PC-3 (cell line): ENCODE results near the gene F2RL3. TPM values are rescaled to one million over a fixed set of nuclear protein-coding genes. Genes with fewer than 3 reads are reported as not detected.

ENCODE experiments used
- ATAC-seq: fragments of 200-7000 bp; cut with Tn5 transposase; 2 replicates; pipeline ENCODE4 v1.9.1; 2020; ENCODE audit warnings: mild to moderate bottlenecking, moderate library complexity
- BruUV-seq: library from RNA; stranded (reverse); fragments of 400-500 nt; replicated peaks from 2 replicates; lab custom pipeline; 2021; lab: Mats Ljungman, UMichigan
- CTCF ChIA-PET: fragments of 300-600 bp; sonication (Branson Sonifier 250); formaldehyde crosslinking; loops from one replicate; lab custom pipeline; 2022; ENCODE audit warnings: antibody characterized with exemption; lab: Charles Lee
- POLR2A ChIA-PET: fragments of 300-600 bp; sonication (Branson Sonifier 250); formaldehyde crosslinking; loops from one replicate; lab custom pipeline; 2022; ENCODE audit warnings: antibody characterized with exemption; ENCODE audit not compliant: unreplicated experiment; lab: Charles Lee
- DNase-seq: peaks from one replicate; pipeline ENCODE4 v3.0.0-alpha.2; 2015
- H2AFZ ChIP-seq: fragments of 300-600 bp; sonication (generic); 2 replicates; pipeline ENCODE4 v1.6.0; 2016; ENCODE audit warnings: antibody characterized with exemption, low read length
- H3F3A ChIP-seq: fragments of 300-600 bp; sonication (generic); one replicate; pipeline ENCODE4 v1.6.0; 2017; ENCODE audit warnings: antibody characterized with exemption, low read length, control low read depth, mild to moderate bottlenecking; ENCODE audit not compliant: unreplicated experiment
- H3K27ac ChIP-seq: fragments of 300-600 bp; sonication (generic); 2 replicates; pipeline ENCODE4 v1.5.1; 2016; ENCODE audit warnings: mild to moderate bottlenecking, low read length
- H3K27me3 ChIP-seq: fragments of 300-600 bp; sonication (generic); 2 replicates; pipeline ENCODE4 v1.6.1; 2016; ENCODE audit warnings: low read length, mixed read lengths
- H3K36me3 ChIP-seq: fragments of 300-600 bp; sonication (generic); 2 replicates; pipeline ENCODE4 v1.6.1; 2016; ENCODE audit warnings: low read depth, mixed run types, low read length, mixed read lengths
- H3K4me1 ChIP-seq: fragments of 300-600 bp; sonication (generic); 2 replicates; pipeline ENCODE4 v1.5.1; 2016; ENCODE audit warnings: low read length; ENCODE audit not compliant: insufficient read depth
- H3K4me2 ChIP-seq: fragments of 300-600 bp; sonication (generic); 2 replicates; pipeline ENCODE4 v1.6.0; 2016; ENCODE audit warnings: low read length
- H3K4me3 ChIP-seq: fragments of 300-600 bp; sonication (generic); 2 replicates; pipeline ENCODE4 v1.5.1; 2016; ENCODE audit warnings: mild to moderate bottlenecking, low read length, mixed read lengths
- H3K79me2 ChIP-seq: fragments of 300-600 bp; sonication (generic); 2 replicates; pipeline ENCODE4 v1.6.1; 2017; ENCODE audit warnings: low read length, mixed read lengths
- H3K9ac ChIP-seq: fragments of 300-600 bp; sonication (generic); 2 replicates; pipeline ENCODE4 v1.6.0; 2016; ENCODE audit warnings: mild to moderate bottlenecking, low read length
- H3K9me2 ChIP-seq: fragments of 300-600 bp; sonication (generic); replicated peaks from 2 replicates; pipeline ENCODE4 v1.6.1; 2016; ENCODE audit warnings: mixed run types, low read length, mixed read lengths
- H3K9me3 ChIP-seq: fragments of 300-600 bp; sonication (generic); 2 replicates; pipeline ENCODE4 v1.6.1; 2016; ENCODE audit warnings: low read length, mixed read lengths
- H4K20me1 ChIP-seq: fragments of 300-600 bp; sonication (generic); 2 replicates; pipeline ENCODE4 v1.6.1; 2016; ENCODE audit warnings: low read length, mixed read lengths
- CTCF ChIP-seq: fragments of 300-600 bp; sonication (generic); conservative IDR thresholded peaks from 2 replicates; pipeline ENCODE4 v1.5.1; 2017; ENCODE audit warnings: antibody characterized with exemption, low read depth, mild to moderate bottlenecking, low read length
- EZH2 ChIP-seq: fragments of 300-600 bp; sonication (generic); IDR thresholded peaks from one replicate; pipeline ENCODE4 v1.6.1; 2017; ENCODE audit warnings: antibody characterized with exemption, mild to moderate bottlenecking, low read length; ENCODE audit not compliant: unreplicated experiment
- EZH2phosphoT487 ChIP-seq: fragments of 300-600 bp; sonication (generic); IDR thresholded peaks from 2 replicates; pipeline ENCODE4 v1.6.1; 2018; ENCODE audit warnings: mild to moderate bottlenecking, antibody characterized with exemption, low read length, borderline replicate concordance
- intact Hi-C: fragments of 100-400 bp; cut with micrococcal nuclease; formaldehyde crosslinking; loops from 2 replicates; pipeline ENCODE4 v1.9.0; 2023
- total RNA-seq: library from RNA; depleted of rRNA; stranded (reverse); fragments of >200 nt; gene quantifications from 2 replicates; pipeline ENCODE4 v1.2.3, GENCODE V29; 2014

The F2RL3 gene
- total RNA-seq, 1 experiment from 2014 or later, result 0.07 TPM

GRCh38 chr19:16892436-16892835 lies 3.6 kb downstream of the F2RL3 start:
- intact Hi-C loops, result loop anchor here (10.0 kb wide), 2 partner anchors 58 to 162 kb away; no protein-coding TSS in a partner anchor
- no peaks in the 10 kb centered on the region for H3K36me3 ChIP-seq
- H3K27ac ChIP-seq, result no peak overlapping the region
- DNase-seq (no peak), ATAC-seq (no peak)
- BruUV-seq, result no TSS peak
- H3K4me3 ChIP-seq, result no peak overlapping the region
- no peaks in the 10 kb centered on the region for H3K9me3 ChIP-seq
- no peaks in the 10 kb centered on the region for H4K20me1 ChIP-seq
- POLR2A ChIA-PET, result no interaction called here
- peaks cover 6% of the 10 kb centered on the region; the same call in 1 of the 2 replicates for H3K4me1 ChIP-seq
- no peak for TF ChIP-seq CTCF
- no peak for TF ChIP-seq EZH2
- no peak for TF ChIP-seq EZH2phosphoT487
- H3K4me2 ChIP-seq, result no peak overlapping the region
- H3K9ac ChIP-seq, result no peak overlapping the region
- CTCF ChIA-PET, result no interaction called here
- no peaks in the 10 kb centered on the region for H3K9me2 ChIP-seq
- H3F3A ChIP-seq, result no peaks in the 10 kb centered on the region
- H3K27me3 ChIP-seq, result no peaks in the 10 kb centered on the region
- H3K79me2 ChIP-seq, result no peaks in the 10 kb centered on the region
- no peak overlapping the region for H2AFZ ChIP-seq

- TF ChIP-seq EZH2 (no peak), CTCF (no peak), EZH2phosphoT487 (no peak)
- no peak for ATAC-seq
- Histone ChIP-seq H4K20me1 (no peaks in the 10 kb centered on the region), H3K79me2 (no peaks in the 10 kb centered on the region), H3K27me3 (no peaks in the 10 kb centered on the region), H3K9me2 (no peaks in the 10 kb centered on the region), H3K36me3 (no peaks in the 10 kb centered on the region), H3K27ac (no peak overlapping the region), H3K9me3 (no peaks in the 10 kb centered on the region), H3K4me2 (no peak overlapping the region), H3K4me3 (no peak overlapping the region), H2AFZ (no peak overlapping the region), H3K4me1 (peaks cover 6% of the 10 kb centered on the region; the same call in 1 of the 2 replicates), H3F3A (no peaks in the 10 kb centered on the region), H3K9ac (no peak overlapping the region)
- intact Hi-C loops, result loop anchor here (10.0 kb wide), 2 partner anchors 58 to 162 kb away; no protein-coding TSS in a partner anchor
- POLR2A ChIA-PET, result no interaction called here
- CTCF ChIA-PET, result no interaction called here
- no peak for DNase-seq
- no TSS peak for BruUV-seq
Measured at GRCh38 chr19:16892868-16893685, 4.3 kb downstream of the F2RL3 start.

GRCh38 chr19:16893686-16893989 lies 4.8 kb downstream of the F2RL3 start:
- Histone ChIP-seq H3K4me1 (peaks cover 6% of the 10 kb centered on the region; the same call in 1 of the 2 replicates), H4K20me1 (no peaks in the 10 kb centered on the region), H3K79me2 (no peaks in the 10 kb centered on the region), H3K9ac (no peak overlapping the region), H3K27me3 (no peaks in the 10 kb centered on the region), H3K36me3 (no peaks in the 10 kb centered on the region), H3F3A (no peaks in the 10 kb centered on the region), H3K9me3 (no peaks in the 10 kb centered on the region), H3K4me2 (no peak overlapping the region), H2AFZ (no peak overlapping the region), H3K4me3 (no peak overlapping the region), H3K27ac (no peak overlapping the region), H3K9me2 (no peaks in the 10 kb centered on the region)
- intact Hi-C loops, result loop anchor here (10.0 kb wide), 2 partner anchors 59 to 161 kb away; no protein-coding TSS in a partner anchor
- POLR2A ChIA-PET, result no interaction called here
- DNase-seq (no peak), ATAC-seq (no peak)
- CTCF ChIA-PET, result no interaction called here
- TF ChIP-seq CTCF (no peak), EZH2phosphoT487 (no peak), EZH2 (no peak)
- BruUV-seq, result no TSS peak
